HepG2 (cell line): ENCODE results near the gene FNBP1L. TPM values are rescaled to one million over a fixed set of nuclear protein-coding genes. Genes with fewer than 3 reads are reported as not detected.

Experiments used
- ATAC-seq: fragments of 200-7000 bp; cut with Tn5 transposase; 3 replicates; pipeline ENCODE4 v1.9.1; 2020; ENCODE audit warnings: mild to moderate bottlenecking, moderate library complexity
- BruUV-seq: library from RNA; stranded (reverse); fragments of 400-500 nt; replicated peaks from 2 replicates; lab custom pipeline; 2021; lab: Mats Ljungman, UMichigan
- CTCF ChIA-PET: fragments of 300-600 bp; formaldehyde crosslinking; extraction: SDS; loops from one replicate; lab custom pipeline; 2021; ENCODE audit warnings: low total read pairs, inconsistent platforms, low intra/inter-chr PET ratio; lab: Yijun Ruan, JAX
- POLR2A ChIA-PET: fragments of 350-600 bp; sonication (Branson Sonifier 250); formaldehyde crosslinking; loops from one replicate; lab custom pipeline; 2020; ENCODE audit warnings: antibody characterized with exemption, inconsistent platforms; lab: Yijun Ruan, JAX
- DNase-seq: peaks from one replicate; pipeline ENCODE4 v3.0.0-alpha.2; 2015; ENCODE audit warnings: low spot score
- FAIRE-seq: peaks from 3 replicates; lab custom pipeline; 2011; peaks lifted over from hg19 to GRCh38; lab: Jason Lieb, UNC
- H2AFZ ChIP-seq: one replicate; pipeline ENCODE4 v1.6.1; 2011; ENCODE audit warnings: low read length, inconsistent platforms
- H3K27ac ChIP-seq: fragments of 300-600 bp; 3 replicates; pipeline ENCODE4 v1.8.0; 2011; ENCODE audit warnings: mixed run types, mild to moderate bottlenecking, mixed read lengths, low read length, inconsistent platforms; ENCODE audit not compliant: insufficient read depth; ENCODE audit errors: extremely low read length
- H3K27me3 ChIP-seq, 2 experiments: fragments of 200-600 bp in 1 of 2; 2 replicates in 1 of 2; 3 replicates in 1 of 2; pipeline versions ENCODE4 v1.6.0 to v1.8.0; 2011; ENCODE audit warnings: low read length in 2 of 2, mild to moderate bottlenecking in 2 of 2, moderate library complexity in 2 of 2, inconsistent platforms in 1 of 2; ENCODE audit not compliant: insufficient read depth in 2 of 2, control insufficient read depth in 1 of 2
- H3K36me3 ChIP-seq, 2 experiments: fragments of 200-600 bp in 1 of 2; replicated peaks in 1 of 2; 2 replicates in 1 of 2; 3 replicates in 1 of 2; pipeline versions ENCODE4 v1.5.1 to v1.8.0; 2011; ENCODE audit warnings: low read length in 2 of 2, inconsistent platforms in 1 of 2; ENCODE audit not compliant: insufficient read depth in 2 of 2, control insufficient read depth in 1 of 2
- H3K4me1 ChIP-seq: 2 replicates; pipeline ENCODE4 v1.5.1; 2012; ENCODE audit warnings: low read length, inconsistent platforms; ENCODE audit not compliant: insufficient read depth
- H3K4me2 ChIP-seq: 2 replicates; pipeline ENCODE4 v1.6.0; 2011; ENCODE audit warnings: low read depth, low read length, inconsistent platforms
- H3K4me3 ChIP-seq, 3 experiments: fragments of 200-600 bp in 1 of 3; sonication (generic), shearing (Covaris generic) in 1 of 3; replicated peaks in 1 of 3; 2 replicates each; pipeline ENCODE4 v1.5.1; 2011 to 2016; ENCODE audit warnings: low read length in 3 of 3, inconsistent platforms in 2 of 3, low read depth in 2 of 3, mild to moderate bottlenecking in 2 of 3, control low read depth in 1 of 3, mixed read lengths in 1 of 3; ENCODE audit not compliant: insufficient read depth in 1 of 3
- H3K79me2 ChIP-seq: one replicate; pipeline ENCODE4 v1.6.1; 2011; ENCODE audit warnings: low read length, inconsistent platforms; ENCODE audit not compliant: insufficient read depth
- H3K9ac ChIP-seq: 2 replicates; pipeline ENCODE4 v1.6.0; 2011; ENCODE audit warnings: mild to moderate bottlenecking, low read depth, low read length, inconsistent platforms; ENCODE audit not compliant: insufficient read depth
- H3K9me3 ChIP-seq: 2 replicates; pipeline ENCODE4 v1.5.1; 2012; ENCODE audit warnings: mild to moderate bottlenecking, low read length
- H4K20me1 ChIP-seq: 2 replicates; pipeline ENCODE4 v1.6.0; 2011; ENCODE audit warnings: inconsistent platforms, mild to moderate bottlenecking, low read length, moderate library complexity; ENCODE audit not compliant: insufficient read depth
- AHDC1 ChIP-seq: sonication (generic); formaldehyde crosslinking; IDR thresholded peaks from 2 replicates; pipeline ENCODE4 v1.5.1; 2020; ENCODE audit warnings: mild to moderate bottlenecking, missing genetic modification reagents, borderline replicate concordance
- CEBPG ChIP-seq: IDR thresholded peaks from 2 replicates; pipeline ENCODE4 v1.6.1; 2016
- MLX ChIP-seq: IDR thresholded peaks from 2 replicates; pipeline ENCODE4 v1.6.1; 2016
- NFKBIZ ChIP-seq: IDR thresholded peaks from 2 replicates; pipeline ENCODE4 v1.6.1; 2018; ENCODE audit warnings: missing genetic modification reagents, missing compliant biosample characterization
- NR2F2 ChIP-seq: IDR thresholded peaks from 2 replicates; pipeline ENCODE4 v1.6.1; 2012; ENCODE audit warnings: low read depth, inconsistent platforms, borderline replicate concordance
- in situ Hi-C: cut with HindIII; loops from 2 replicates; pipeline ENCODE4 v1.10.0; 2017; ENCODE audit warnings: low pct_unique_long_range_greater_than_20kb; ENCODE audit not compliant: extremely low pct_ligation_motif_present
- intact Hi-C: fragments of 100-400 bp; cut with micrococcal nuclease; formaldehyde crosslinking; loops from one replicate; pipeline ENCODE4 v1.10.0; 2022; ENCODE audit not compliant: unreplicated experiment
- polyA plus RNA-seq, 8 experiments: library from polyadenylated mRNA; depleted of rRNA in 3 of 8; stranded (reverse) in 7 of 8; unstranded in 1 of 8; fragments of >200 nt; fragmentation: Illumina TruSeq in 4 of 8; extraction: Trizol in 4 of 8; gene quantifications; 2 replicates each; pipeline versions ENCODE4 v1.2.1 to v1.2.3, GENCODE V29; 2011 to 2016; ENCODE audit warnings: low read depth in 4 of 8, missing spikeins in 1 of 8, mixed read lengths in 1 of 8; ENCODE audit not compliant: insufficient read depth in 1 of 8
- total RNA-seq, 5 experiments: library from RNA; depleted of rRNA; stranded (reverse); fragments of >200 nt; fragmentation: Illumina TruSeq; extraction: Trizol; gene quantifications; 2 replicates each; pipeline ENCODE4 v1.2.3, GENCODE V29; 2016; ENCODE audit warnings: low read depth in 1 of 5

The FNBP1L gene
- total and polyA plus RNA-seq, 2 of the 13 experiments (the other 11 are each of a cell fraction or from before 2014, with no cell fraction given) = 24.1 to 27.1 TPM

GRCh38 chr1:93490357-93490756, 42.4 kb downstream of the FNBP1L start:
- no peaks in the 10 kb centered on the region for H3K9me3 ChIP-seq

More at GRCh38 chr1:93490357-93490756, 42.4 kb downstream of the FNBP1L start:
- no TSS peak for BruUV-seq
- intact Hi-C loops = no loop called here
- Histone ChIP-seq H3K27ac (no peak overlapping the region), H4K20me1 (peaks cover 16% of the 10 kb centered on the region; the same call in 1 of the 2 replicates), H3K4me1 (0 out of 2 replicates have a peak, but pooled peaks cover 9% of the 10 kb centered on the region), H3K36me3 (no peaks in the 10 kb centered on the region), H2AFZ (no peak overlapping the region), H3K9ac (no peak overlapping the region), H3K79me2 (peaks cover 75% of the 10 kb centered on the region), H3K27me3 (no peaks in the 10 kb centered on the region), H3K4me3 (no peak overlapping the region), H3K4me2 (no peak overlapping the region)
- ChIA-PET CTCF (no interaction called here), POLR2A (no interaction called here)
- ATAC-seq = no peak
- no peak for DNase-seq
- TF ChIP-seq CEBPG (CRISPR knock-in tag) (no peak), AHDC1 (CRISPR knock-in tag) (no peak), NR2F2 (no peak), NFKBIZ (CRISPR knock-in tag) (no peak), MLX (CRISPR knock-in tag) (no peak)
- in situ Hi-C loops = no loop called here
- FAIRE-seq = no peak
